Epidermal melanocyte (primary cell): ENCODE data around the gene ZNF484.

Experiments used
- DNase-seq: peaks from one replicate; pipeline ENCODE4 v3.0.0; 2011; ENCODE audit warnings: low spot score; ENCODE audit not compliant: insufficient read length

The ZNF484 gene

DNA sequence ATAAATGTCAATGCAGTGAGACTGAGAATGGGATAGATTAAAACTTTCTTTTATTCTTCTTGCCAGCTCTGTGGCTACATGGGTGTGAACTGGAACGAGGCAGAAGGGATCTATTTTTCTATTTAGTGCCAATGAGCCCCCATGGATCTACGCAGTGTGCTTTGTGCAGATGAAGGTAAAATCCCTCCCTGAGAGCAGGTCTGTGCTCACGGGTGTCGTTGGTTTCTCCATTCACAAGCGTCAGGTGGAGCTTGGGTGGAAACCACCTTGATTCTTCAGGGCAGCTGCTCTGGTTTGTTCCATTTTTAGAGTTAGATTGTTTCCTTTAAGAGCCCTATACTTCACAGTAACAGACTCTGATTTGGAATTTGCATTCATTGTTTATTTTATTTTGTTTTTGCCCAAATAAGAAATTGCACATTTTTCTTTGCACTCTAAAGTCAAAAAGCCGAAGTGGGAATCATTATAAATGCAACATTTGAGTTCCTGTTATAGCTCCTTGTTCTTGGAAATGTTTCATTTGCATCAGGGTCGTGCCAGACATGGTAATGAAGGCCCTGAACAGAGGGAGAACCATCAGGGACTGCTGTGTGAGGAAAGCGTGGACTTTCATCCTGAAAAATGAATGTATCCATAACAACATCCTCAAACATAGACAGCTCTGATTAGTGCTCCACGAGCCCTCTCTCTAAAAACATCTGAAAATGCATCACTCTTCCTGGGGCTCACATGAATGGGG lies 82.1 kb downstream of the ZNF484 start:
- no peak for DNase-seq
